ENCODE results near the gene ADGRV1. TPM values are rescaled to one million over a fixed set of nuclear protein-coding genes. Genes with fewer than 3 reads are reported as not detected.

Gene ADGRV1
- total RNA-seq, 4 donors from 2014 or later: 2.5 to 7.5 (median 4.5) TPM

DNA sequence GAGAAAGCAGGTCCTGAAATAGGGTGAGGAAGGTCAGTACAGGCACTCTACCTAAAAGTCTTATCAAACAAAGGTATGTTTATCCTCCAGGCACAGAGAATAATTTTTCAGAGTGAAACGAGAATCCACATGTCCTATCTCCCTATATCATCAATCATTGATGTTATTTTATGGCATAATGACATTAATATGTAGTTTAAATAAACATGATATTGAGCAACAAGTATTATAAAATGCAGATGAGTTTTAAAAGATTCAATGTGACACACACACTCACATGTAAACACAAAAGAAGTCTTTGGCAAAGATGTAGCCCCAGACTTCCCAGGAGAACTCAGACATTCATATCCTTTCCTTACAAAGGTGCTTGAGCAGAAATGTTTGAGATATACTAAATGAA is 389.1 kb downstream of the ADGRV1 start:
- H3K4me3 ChIP-seq: no peak overlapping the region
- no peaks in the 10 kb centered on the region for H3K27me3 ChIP-seq
- H3K27ac ChIP-seq: no peak overlapping the region
- no peaks in the 10 kb centered on the region for H3K4me1 ChIP-seq
- no peaks in the 10 kb centered on the region for H3K36me3 ChIP-seq
- TF ChIP-seq POLR2A (IDR thresholded peaks at IDR 0.05): no peak
- TF ChIP-seq EP300 (IDR thresholded peaks at IDR 0.05): no peak
- TF ChIP-seq, protein P1, sequence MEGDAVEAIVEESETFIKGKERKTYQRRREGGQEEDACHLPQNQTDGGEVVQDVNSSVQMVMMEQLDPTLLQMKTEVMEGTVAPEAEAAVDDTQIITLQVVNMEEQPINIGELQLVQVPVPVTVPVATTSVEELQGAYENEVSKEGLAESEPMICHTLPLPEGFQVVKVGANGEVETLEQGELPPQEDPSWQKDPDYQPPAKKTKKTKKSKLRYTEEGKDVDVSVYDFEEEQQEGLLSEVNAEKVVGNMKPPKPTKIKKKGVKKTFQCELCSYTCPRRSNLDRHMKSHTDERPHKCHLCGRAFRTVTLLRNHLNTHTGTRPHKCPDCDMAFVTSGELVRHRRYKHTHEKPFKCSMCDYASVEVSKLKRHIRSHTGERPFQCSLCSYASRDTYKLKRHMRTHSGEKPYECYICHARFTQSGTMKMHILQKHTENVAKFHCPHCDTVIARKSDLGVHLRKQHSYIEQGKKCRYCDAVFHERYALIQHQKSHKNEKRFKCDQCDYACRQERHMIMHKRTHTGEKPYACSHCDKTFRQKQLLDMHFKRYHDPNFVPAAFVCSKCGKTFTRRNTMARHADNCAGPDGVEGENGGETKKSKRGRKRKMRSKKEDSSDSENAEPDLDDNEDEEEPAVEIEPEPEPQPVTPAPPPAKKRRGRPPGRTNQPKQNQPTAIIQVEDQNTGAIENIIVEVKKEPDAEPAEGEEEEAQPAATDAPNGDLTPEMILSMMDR (IDR thresholded peaks at IDR 0.05): no peak
- TF ChIP-seq POLR2AphosphoS5 (IDR thresholded peaks at IDR 0.05): no peak
- no peak for DNase-seq (ENCODE audit: low spot score in 2 of 2)
- 41% methylated on average over 1 of the region's 1 CpG for WGBS
- no peaks in the 10 kb centered on the region for H3K9me3 ChIP-seq

DNA sequence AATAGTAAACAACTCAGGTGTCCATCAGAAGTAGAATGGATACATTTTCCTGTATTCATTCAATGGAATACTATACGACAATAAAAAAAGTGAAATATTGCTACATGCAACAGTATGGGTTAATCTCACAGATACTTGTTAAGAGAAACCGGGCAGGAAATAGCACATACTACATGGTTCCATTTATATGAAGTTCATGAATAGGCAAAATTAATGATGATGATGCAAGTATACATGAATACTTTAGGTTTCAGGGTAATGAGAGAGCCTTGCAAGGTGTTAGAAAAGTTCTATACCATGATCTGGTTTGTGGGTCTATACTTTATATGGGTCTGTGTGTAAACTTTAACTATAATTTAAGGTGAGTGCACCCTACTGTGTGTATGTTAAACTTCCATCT is 390.4 kb downstream of the ADGRV1 start:
- Histone ChIP-seq H3K27me3 (no peaks in the 10 kb centered on the region), H3K9me3 (no peaks in the 10 kb centered on the region), H3K4me1 (no peaks in the 10 kb centered on the region), H3K36me3 (no peaks in the 10 kb centered on the region), H3K27ac (no peak overlapping the region), H3K4me3 (no peak overlapping the region)
- 91% methylated on average over 2 of the region's 2 CpGs for WGBS
- TF ChIP-seq POLR2A (IDR thresholded peaks at IDR 0.05): no peak
- no peak for TF ChIP-seq EP300 (IDR thresholded peaks at IDR 0.05)
- TF ChIP-seq, protein P1 (IDR thresholded peaks at IDR 0.05): no peak
- TF ChIP-seq POLR2AphosphoS5 (IDR thresholded peaks at IDR 0.05): no peak
- no peak for DNase-seq (ENCODE audit: low spot score in 2 of 2)

DNA sequence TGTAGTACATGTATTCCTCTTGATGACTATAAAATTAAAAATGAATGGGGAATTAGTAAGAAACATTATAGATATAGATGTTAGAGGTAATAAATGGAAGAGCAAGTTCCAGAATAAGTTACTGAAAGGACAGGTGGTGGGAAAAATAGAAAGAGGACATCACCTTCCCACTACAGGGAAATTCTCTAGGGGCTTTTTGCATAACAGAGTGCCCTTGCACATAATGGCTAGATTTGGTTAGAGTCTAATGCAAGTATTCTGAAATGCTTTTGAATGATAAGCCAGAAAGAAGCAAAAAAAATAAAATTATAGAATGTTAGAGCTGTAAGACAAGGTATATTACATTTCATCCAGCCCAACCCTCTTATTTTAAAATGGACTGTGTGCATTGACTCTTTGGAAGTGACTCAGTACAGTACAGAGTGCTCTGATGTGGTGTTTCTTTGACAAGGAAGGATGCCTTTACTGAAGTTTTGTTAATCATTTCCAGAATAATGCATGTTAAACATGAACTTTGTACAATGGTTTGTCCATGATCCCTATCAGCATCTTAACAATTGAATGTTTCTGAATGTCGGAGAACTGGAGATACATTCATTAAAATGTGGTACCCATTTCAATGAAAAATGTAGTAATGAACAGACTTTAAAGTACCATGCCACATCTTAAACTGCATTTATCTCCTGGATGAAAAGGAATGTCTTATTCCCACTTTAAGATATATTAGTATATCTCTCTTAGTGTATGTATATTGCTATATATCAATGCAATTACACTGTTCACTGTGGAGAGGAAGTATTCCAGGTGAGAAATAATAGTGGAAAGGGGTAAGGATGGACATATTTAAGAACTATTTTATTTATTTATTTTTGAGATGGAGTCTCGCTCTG is 391.1 kb downstream of the ADGRV1 start:
- 98% methylated on average over 2 of the region's 2 CpGs for WGBS
- H3K27ac ChIP-seq: no peak overlapping the region

DNA sequence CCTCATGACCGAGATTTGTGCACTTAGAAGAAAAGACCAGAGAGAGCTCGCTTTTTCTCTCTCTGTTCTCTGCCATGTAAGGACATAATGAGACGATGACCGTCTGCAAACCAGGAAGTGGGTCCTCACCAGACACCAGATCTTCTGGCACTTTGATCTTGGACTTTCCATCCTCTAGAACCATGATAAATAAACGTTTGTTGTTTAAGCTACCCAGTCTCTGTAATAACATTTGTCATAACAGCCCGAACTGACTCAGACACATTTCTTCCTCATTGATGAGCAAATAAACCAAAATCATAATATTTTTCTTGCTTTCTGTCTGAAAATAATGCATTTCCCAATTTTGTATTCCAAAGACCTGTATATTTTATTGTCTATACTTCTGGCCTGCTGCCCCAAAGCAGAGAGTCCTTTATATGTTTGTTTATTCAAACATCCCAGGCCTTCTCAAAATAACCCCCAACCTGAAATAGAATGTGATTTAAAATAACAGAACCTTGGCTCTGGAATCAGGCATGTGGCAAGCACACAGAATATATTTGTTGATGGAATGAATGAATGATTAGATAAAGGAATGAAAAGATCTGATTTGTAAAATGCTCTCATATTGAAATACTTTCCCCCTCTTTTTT is 396.5 kb downstream of the ADGRV1 start:
- H3K4me3 ChIP-seq: no peak overlapping the region
- 89% methylated on average over 6 of the region's 6 CpGs for WGBS
- H3K4me1 ChIP-seq: peaks cover 4% of the 10 kb centered on the region
- no peaks in the 10 kb centered on the region for H3K27me3 ChIP-seq
- no peaks in the 10 kb centered on the region for H3K36me3 ChIP-seq
- H3K9me3 ChIP-seq: no peaks in the 10 kb centered on the region
- no peak overlapping the region for H3K27ac ChIP-seq
- TF ChIP-seq, protein P1 (IDR thresholded peaks at IDR 0.05): no peak
- TF ChIP-seq POLR2A (IDR thresholded peaks at IDR 0.05) (no peak), POLR2AphosphoS5 (IDR thresholded peaks at IDR 0.05) (no peak), EP300 (IDR thresholded peaks at IDR 0.05) (no peak)
- DNase-seq (ENCODE audit: low spot score in 2 of 2): no peak

More for the DNA sequence above, 391.1 kb downstream of the ADGRV1 start:
- H3K27me3 ChIP-seq: no peaks in the 10 kb centered on the region
- no peaks in the 10 kb centered on the region for H3K4me1 ChIP-seq
- DNase-seq (ENCODE audit: low spot score in 2 of 2): no peak
- TF ChIP-seq, protein P1 (IDR thresholded peaks at IDR 0.05): no peak
- TF ChIP-seq EP300 (IDR thresholded peaks at IDR 0.05) (no peak), POLR2AphosphoS5 (IDR thresholded peaks at IDR 0.05) (no peak), POLR2A (IDR thresholded peaks at IDR 0.05) (no peak)
- no peaks in the 10 kb centered on the region for H3K36me3 ChIP-seq
- no peak overlapping the region for H3K4me3 ChIP-seq
- H3K9me3 ChIP-seq: no peaks in the 10 kb centered on the region

DNA sequence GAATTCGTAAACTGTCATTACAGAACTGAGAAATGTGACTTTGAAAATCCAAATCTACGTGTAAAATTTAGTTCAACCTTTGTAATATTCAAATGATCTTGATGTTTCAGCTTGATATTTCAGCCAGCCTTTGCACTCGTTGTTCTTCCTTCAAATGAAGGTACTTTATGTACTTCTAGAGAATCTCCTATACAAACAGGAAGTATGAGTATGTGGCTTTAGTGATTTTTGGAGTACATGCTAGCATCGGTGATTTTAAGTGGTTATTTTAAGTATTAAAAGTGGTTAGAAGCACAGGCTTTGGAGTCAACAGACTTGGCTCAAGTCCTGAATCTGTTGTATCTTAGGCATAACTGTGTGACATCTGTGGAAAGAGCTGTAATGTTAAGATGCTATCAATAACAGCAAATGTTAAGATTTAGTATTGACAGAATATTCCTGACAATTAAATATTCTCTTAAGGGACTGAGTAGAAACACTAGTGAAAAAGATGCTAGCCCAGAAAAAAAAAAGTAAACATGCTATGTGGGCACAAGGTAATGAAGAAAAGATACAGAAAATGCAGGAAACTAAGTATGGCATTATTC is 398.0 kb downstream of the ADGRV1 start:
- peaks cover 4% of the 10 kb centered on the region for H3K4me1 ChIP-seq
- H3K27me3 ChIP-seq: no peaks in the 10 kb centered on the region
- no peak overlapping the region for H3K27ac ChIP-seq
- DNase-seq (ENCODE audit: low spot score in 2 of 2): no peak
- 51% methylated on average over 4 of the region's 4 CpGs for WGBS
- H3K9me3 ChIP-seq: no peaks in the 10 kb centered on the region
- no peaks in the 10 kb centered on the region for H3K36me3 ChIP-seq
- H3K4me3 ChIP-seq: no peak overlapping the region
- TF ChIP-seq POLR2AphosphoS5 (IDR thresholded peaks at IDR 0.05) (no peak), POLR2A (IDR thresholded peaks at IDR 0.05) (no peak), EP300 (IDR thresholded peaks at IDR 0.05) (no peak)
- TF ChIP-seq, protein P1 (IDR thresholded peaks at IDR 0.05): no peak
